Neural crest cell (in vitro differentiated cells): Measurements from ENCODE around the gene LCP1. TPM values are rescaled to one million over a fixed set of nuclear protein-coding genes. Genes with fewer than 3 reads are reported as not detected.

Experiments used
- DNase-seq: peaks from one replicate; pipeline ENCODE4 v3.0.0; 2021; ENCODE audit warnings: low read depth, mixed read lengths, low spot score
- H3K27ac Mint-ChIP-seq: one replicate; pipeline ENCODE4 v1.8.0; 2021; ENCODE audit warnings: mild to moderate bottlenecking, mixed read lengths; ENCODE audit not compliant: unreplicated experiment
- H3K27me3 Mint-ChIP-seq: 2 replicates; pipeline ENCODE4 v1.8.0; 2021; ENCODE audit warnings: low read depth, mild to moderate bottlenecking, mixed read lengths
- H3K36me3 Mint-ChIP-seq: 2 replicates; pipeline ENCODE4 v1.8.0; 2021; ENCODE audit warnings: low read depth, mild to moderate bottlenecking, mixed read lengths
- H3K4me1 Mint-ChIP-seq: 2 replicates; pipeline ENCODE4 v1.8.0; 2021; ENCODE audit warnings: mixed read lengths
- H3K4me3 Mint-ChIP-seq: one replicate; pipeline ENCODE4 v1.8.0; 2021; ENCODE audit warnings: mild to moderate bottlenecking, mixed read lengths
- H3K9me3 Mint-ChIP-seq: 2 replicates; pipeline ENCODE4 v1.8.0; 2021; ENCODE audit warnings: mixed read lengths
- CTCF ChIP-seq: fragments of 200-600 bp; sonication (generic); conservative IDR thresholded peaks from 2 replicates; pipeline ENCODE4 v1.5.0; 2021; ENCODE audit warnings: antibody characterized with exemption, mild to moderate bottlenecking
- total RNA-seq: library from RNA; stranded (reverse); gene quantifications from 2 replicates; pipeline ENCODE4 v1.2.1, GENCODE V29; 2021

The LCP1 gene
- total RNA-seq, 1 donor from 2014 or later = 7.6 TPM

GRCh38 chr13:46158983-46159382 lies 23.0 kb downstream of the LCP1 start:
- Mint-ChIP-seq H3K9me3 (peaks cover 2% of the 10 kb centered on the region), H3K4me1 (peaks cover 12% of the 10 kb centered on the region), H3K27ac (no peak overlapping the region), H3K27me3 (no peaks in the 10 kb centered on the region), H3K4me3 (no peak overlapping the region), H3K36me3 (peaks cover 12% of the 10 kb centered on the region)
- DNase-seq = no peak
- TF ChIP-seq CTCF = no peak

- Mint-ChIP-seq H3K4me1 (peaks cover 12% of the 10 kb centered on the region), H3K27ac (no peak overlapping the region), H3K36me3 (peaks cover 12% of the 10 kb centered on the region), H3K9me3 (peaks cover 2% of the 10 kb centered on the region), H3K4me3 (no peak overlapping the region), H3K27me3 (no peaks in the 10 kb centered on the region)
- no peak for DNase-seq
- TF ChIP-seq CTCF = no peak
Observed at GRCh38 chr13:46158222-46158621, 23.8 kb downstream of the LCP1 start.

- TF ChIP-seq CTCF = no peak
- H3K27me3 Mint-ChIP-seq = no peaks in the 10 kb centered on the region
- no peak overlapping the region for H3K4me3 Mint-ChIP-seq
Observed at GRCh38 chr13:46154136-46154801, 27.7 kb downstream of the LCP1 start.

GRCh38 chr13:46152627-46153328 lies 29.2 kb downstream of the LCP1 start:
- Mint-ChIP-seq H3K4me3 (no peak overlapping the region), H3K4me1 (no peaks in the 10 kb centered on the region), H3K27ac (no peak overlapping the region), H3K36me3 (no peaks in the 10 kb centered on the region), H3K9me3 (no peaks in the 10 kb centered on the region), H3K27me3 (no peaks in the 10 kb centered on the region)
- DNase-seq = no peak
- no peak for TF ChIP-seq CTCF

More at GRCh38 chr13:46154136-46154801, 27.7 kb downstream of the LCP1 start:
- no peaks in the 10 kb centered on the region for H3K4me1 Mint-ChIP-seq
- H3K27ac Mint-ChIP-seq = no peak overlapping the region
- no peak for DNase-seq
- H3K9me3 Mint-ChIP-seq = no peaks in the 10 kb centered on the region
- H3K36me3 Mint-ChIP-seq = peaks cover 3% of the 10 kb centered on the region

- TF ChIP-seq CTCF = no peak
- no peak overlapping the region for H3K27ac Mint-ChIP-seq
- H3K36me3 Mint-ChIP-seq = no peaks in the 10 kb centered on the region
- no peaks in the 10 kb centered on the region for H3K27me3 Mint-ChIP-seq
- H3K9me3 Mint-ChIP-seq = no peaks in the 10 kb centered on the region
- no peak overlapping the region for H3K4me3 Mint-ChIP-seq
- no peak for DNase-seq
- H3K4me1 Mint-ChIP-seq = peaks cover 6% of the 10 kb centered on the region
Observed at GRCh38 chr13:46150134-46150693, 31.8 kb downstream of the LCP1 start.
